Measurements from ENCODE around the gene SUN2. TPM values are rescaled to one million over a fixed set of nuclear protein-coding genes. Genes with fewer than 3 reads are reported as not detected.

The SUN2 gene
- total and polyA plus RNA-seq, 2 of the 8 experiments (the other 6 are each of a cell fraction or from before 2014, with no cell fraction given) = 5.1 to 10.5 TPM

DNA sequence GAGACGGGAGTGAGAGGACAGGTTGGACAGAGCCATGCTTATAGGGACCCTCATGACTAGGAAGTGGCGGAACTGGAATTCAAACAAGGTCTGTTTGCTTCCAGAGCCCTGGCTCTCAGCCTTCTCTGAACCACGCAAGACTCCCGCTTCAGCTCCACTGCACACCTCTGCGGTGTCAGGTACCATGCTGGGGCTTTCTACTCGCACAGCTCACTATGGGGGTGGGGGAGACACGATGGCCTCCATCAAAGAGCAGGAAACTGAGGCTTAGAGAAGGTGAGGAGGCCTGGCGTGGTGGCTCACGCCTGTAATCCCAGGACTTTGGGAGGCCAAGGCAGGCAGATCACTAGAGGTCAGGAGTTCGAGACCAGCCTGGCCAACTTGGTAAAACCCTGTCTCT, 14.2 kb downstream of the SUN2 start:
- no peak overlapping the region for H2BK5ac ChIP-seq (ENCODE audit: low read depth, low read length)
- 90% methylated on average over 10 of the region's 10 CpGs; no CpG with 5 or more reads in 1 of the 2 experiments for WGBS, 2 experiments (ENCODE audit: extremely low coverage in 1 of 2, insufficient coverage in 1 of 2, insufficient read length in 1 of 2, insufficient replicate concordance in 2 of 2, low coverage in 1 of 2, low lambda C conversion rate in 2 of 2, missing lambda C conversion rate in 1 of 2)
- H3K79me2 ChIP-seq (ENCODE audit: control insufficient read depth in 1 of 2, insufficient read depth in 2 of 2, low read length in 2 of 2) = no peaks in the 10 kb centered on the region
- H3K56ac ChIP-seq (replicated peaks; ENCODE audit: insufficient read length, low read depth, low read length) = no peak overlapping the region
- peaks cover 0 to 7% of the 10 kb centered on the region in 2 experiments for H4K20me1 ChIP-seq (replicated peaks in 1 of 2; ENCODE audit: control insufficient read depth in 1 of 2, insufficient read depth in 2 of 2, low read length in 2 of 2)
- H2BK120ac ChIP-seq (replicated peaks; ENCODE audit: low read depth, low read length) = no peak overlapping the region
- H4K8ac ChIP-seq (ENCODE audit: extremely low read depth, insufficient read depth, low read length) = no peak overlapping the region; the same call in 1 of the 2 replicates
- no peak overlapping the region for H3K14ac ChIP-seq (ENCODE audit: insufficient read length)
- H3K27me3 ChIP-seq (replicated peaks in 1 of 4; ENCODE audit: control insufficient read depth in 3 of 4, extremely low read depth in 1 of 4, insufficient read depth in 3 of 4, low read length in 3 of 4) = no peaks in the 10 kb centered on the region
- no peak overlapping the region for H2BK12ac ChIP-seq (ENCODE audit: low read depth, low read length)
- no peaks in the 10 kb centered on the region for H3K79me1 ChIP-seq (ENCODE audit: low read depth, low read length)
- H3K36me3 ChIP-seq (ENCODE audit: control insufficient read depth in 2 of 4, insufficient read depth in 4 of 4, low read length in 3 of 4) = peaks cover 0 to 12% (median 8%) of the 10 kb centered on the region in 4 experiments; a peak in 2 of 8 replicates
- H3K23ac ChIP-seq (ENCODE audit: insufficient read length) = no peak overlapping the region
- no peak overlapping the region for H4K91ac ChIP-seq (replicated peaks; ENCODE audit: insufficient read length, low read length)
- no peaks in the 10 kb centered on the region for H3K9me3 ChIP-seq (ENCODE audit: insufficient read depth in 2 of 2, low read depth in 1 of 2, low read length in 1 of 2)
- ChIA-PET POLR2A (ENCODE audit: partially characterized antibody) (interaction anchor here (0.6 to 13.2 kb wide), 6 partner anchors 9 to 27 kb away, joined by 3 to 112 read pairs (median 10); partner anchors contain the start of gene SUN2), CTCF (ENCODE audit: partially characterized antibody) (interaction anchor here (0.6 to 4.4 kb wide), 6 partner anchors 9 to 766 kb away, joined by 3 to 29 read pairs (median 12); no protein-coding TSS in a partner anchor)
- no peak overlapping the region for H2AFZ ChIP-seq (ENCODE audit: low read length)
- no peak overlapping the region for H4K5ac ChIP-seq (ENCODE audit: insufficient read length, low read depth, low read length)
- no peak overlapping the region for H3K27ac ChIP-seq (ENCODE audit: low read depth, low read length)
- H3K4me3 ChIP-seq (ENCODE audit: extremely low read depth in 1 of 4, insufficient read depth in 2 of 4, low read depth in 3 of 4, low read length in 4 of 4) = no peak overlapping the region
- H2AK5ac ChIP-seq (ENCODE audit: low read depth, low read length) = no peak overlapping the region
- no peak overlapping the region for H3K18ac ChIP-seq (ENCODE audit: extremely low read depth, low read length)
- no peak overlapping the region for H3K9ac ChIP-seq (replicated peaks in 1 of 4; ENCODE audit: extremely low read depth in 1 of 4, low read depth in 3 of 4, low read length in 3 of 4)
- no peak overlapping the region for H2BK20ac ChIP-seq (ENCODE audit: low read length)
- no peak overlapping the region for H2BK15ac ChIP-seq (ENCODE audit: low read length)
- no peaks in the 10 kb centered on the region for H3K23me2 ChIP-seq (ENCODE audit: low read depth, low read length)
- H3K4me1 ChIP-seq (replicated peaks in 1 of 4; ENCODE audit: control insufficient read depth in 3 of 4, insufficient read depth in 4 of 4, low read length in 3 of 4) = no peaks in the 10 kb centered on the region
- H3K4ac ChIP-seq (replicated peaks; ENCODE audit: insufficient read length, low read depth, low read length) = no peak overlapping the region
- DNase-seq (ENCODE audit: low read depth in 1 of 2, low spot score in 2 of 2) = no peak
- no peak for FAIRE-seq
- H3K4me2 ChIP-seq (ENCODE audit: insufficient read depth in 1 of 2, low read depth in 2 of 2, low read length in 2 of 2) = no peak overlapping the region
- TF ChIP-seq BACH1 (IDR thresholded peaks at IDR 0.05; ENCODE audit: low read length) (no peak), FOSL1 (IDR thresholded peaks at IDR 0.05; ENCODE audit: insufficient read depth, low read depth, low read length) (no peak), BCL11A (IDR thresholded peaks at IDR 0.05; ENCODE audit: low read depth in 2 of 2, low read length in 2 of 2) (no peak), EP300 (IDR thresholded peaks at IDR 0.05; ENCODE audit: borderline replicate concordance in 1 of 2, low read depth in 2 of 2, low read length in 2 of 2) (no peak), CBX5 (IDR thresholded peaks at IDR 0.05; ENCODE audit: low read depth, low read length) (no peak), PHF8 (conservative IDR thresholded peaks at IDR 0.05; ENCODE audit: low read depth, low read length) (no peak), CHD2 (IDR thresholded peaks at IDR 0.05; ENCODE audit: low read length) (no peak), GABPA (IDR thresholded peaks at IDR 0.05; ENCODE audit: borderline replicate concordance, insufficient read depth, low read length) (no peak), POLR2AphosphoS5 (IDR thresholded peaks at IDR 0.05; ENCODE audit: low read depth, low read length) (no peak), CBX8 (IDR thresholded peaks at IDR 0.05; ENCODE audit: borderline replicate concordance, low read depth, low read length) (no peak), RNF2 (IDR thresholded peaks at IDR 0.05; ENCODE audit: borderline replicate concordance, low read depth, low read length, missing control alignments, poor library complexity, severe bottlenecking) (no peak)
- TF ChIP-seq, protein P1, sequence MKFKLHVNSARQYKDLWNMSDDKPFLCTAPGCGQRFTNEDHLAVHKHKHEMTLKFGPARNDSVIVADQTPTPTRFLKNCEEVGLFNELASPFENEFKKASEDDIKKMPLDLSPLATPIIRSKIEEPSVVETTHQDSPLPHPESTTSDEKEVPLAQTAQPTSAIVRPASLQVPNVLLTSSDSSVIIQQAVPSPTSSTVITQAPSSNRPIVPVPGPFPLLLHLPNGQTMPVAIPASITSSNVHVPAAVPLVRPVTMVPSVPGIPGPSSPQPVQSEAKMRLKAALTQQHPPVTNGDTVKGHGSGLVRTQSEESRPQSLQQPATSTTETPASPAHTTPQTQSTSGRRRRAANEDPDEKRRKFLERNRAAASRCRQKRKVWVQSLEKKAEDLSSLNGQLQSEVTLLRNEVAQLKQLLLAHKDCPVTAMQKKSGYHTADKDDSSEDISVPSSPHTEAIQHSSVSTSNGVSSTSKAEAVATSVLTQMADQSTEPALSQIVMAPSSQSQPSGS (IDR thresholded peaks at IDR 0.05; ENCODE audit: low read length) = no peak
